ENCODE results near the gene PRMT1.

GRCh38 chr19:49685845-49686332 lies 8.8 kb downstream of the PRMT1 start:
- TF ChIP-seq CTCF (IDR thresholded peaks at IDR 0.05) (no peak), NR3C1 (IDR thresholded peaks at IDR 0.05) (no peak), MAX (IDR thresholded peaks at IDR 0.05) (no peak), RFX5 (IDR thresholded peaks at IDR 0.05) (no peak), MYC (IDR thresholded peaks at IDR 0.05; ENCODE audit: borderline replicate concordance, low read length) (no peak), HDAC2 (IDR thresholded peaks at IDR 0.05) (no peak), RNF2 (IDR thresholded peaks at IDR 0.05; ENCODE audit: borderline replicate concordance, low read depth) (no peak)

All from A549 (cell line).